Fibroblast of skin of abdomen (primary cell): ENCODE results near the gene DLEC1.
A peak's percentile ranks its signal among the peaks of the same experiment; 100 is the strongest.
"Not testable (repeated sequence)": the region's sequence is repeated elsewhere in the genome, so short reads cannot be mapped to it uniquely, and the experiment has no call there.

Experiments used
- DNase-seq: peaks from one replicate; pipeline ENCODE4 v3.0.0-alpha.2; 2013

The DLEC1 gene

GRCh38 chr3:38084334-38085310 lies 45.6 kb downstream of the DLEC1 start:
- DNase-seq, result peak; percentile 41

- no peak for DNase-seq
These were observed 46.4 kb downstream of the DLEC1 start for GRCh38 chr3:38085311-38085942.

- DNase-seq, result no peak
These were observed 46.9 kb downstream of the DLEC1 start for GRCh38 chr3:38085943-38086324.

- DNase-seq, result no peak
These were observed 47.5 kb downstream of the DLEC1 start for GRCh38 chr3:38086496-38086895.

- not testable (repeated sequence) for DNase-seq
These were observed 48.3 kb downstream of the DLEC1 start for GRCh38 chr3:38087278-38087677.

- no peak for DNase-seq
These were observed 49.4 kb downstream of the DLEC1 start for GRCh38 chr3:38088126-38089078.

- no peak for DNase-seq
These were observed 50.2 kb downstream of the DLEC1 start for GRCh38 chr3:38089163-38089562.

GRCh38 chr3:38090453-38090852 lies 51.4 kb downstream of the DLEC1 start:
- no peak for DNase-seq

GRCh38 chr3:38094999-38095398 lies 56.0 kb downstream of the DLEC1 start:
- DNase-seq, result no peak

- no peak for DNase-seq
These were observed 56.9 kb downstream of the DLEC1 start for GRCh38 chr3:38095669-38096483.

GRCh38 chr3:38097446-38098375 lies 58.7 kb downstream of the DLEC1 start:
- DNase-seq, result no peak

GRCh38 chr3:38098376-38098723 lies 59.3 kb downstream of the DLEC1 start:
- DNase-seq, result no peak

GRCh38 chr3:38099518-38099917 lies 60.5 kb downstream of the DLEC1 start:
- no peak for DNase-seq

- DNase-seq, result no peak
These were observed 61.5 kb downstream of the DLEC1 start for GRCh38 chr3:38100498-38100897.

- DNase-seq, result no peak
These were observed 62.9 kb downstream of the DLEC1 start for GRCh38 chr3:38101811-38102443.

GRCh38 chr3:38102444-38102814 lies 63.4 kb downstream of the DLEC1 start:
- no peak for DNase-seq

GRCh38 chr3:38105525-38105924 lies 66.5 kb downstream of the DLEC1 start:
- no peak for DNase-seq

GRCh38 chr3:38107911-38108648 lies 69.1 kb downstream of the DLEC1 start:
- DNase-seq, result no peak
